Kidney glomerular epithelial cell (primary cell): Measurements from ENCODE around the gene ASCL5.

Experiments
- DNase-seq: peaks from one replicate; lab custom pipeline; 2025; lab: John Stamatoyannopoulos, UW

The ASCL5 gene

GRCh38 chr1:201084295-201084694 is 42.7 kb downstream of the ASCL5 start:
- DNase-seq = no peak

GRCh38 chr1:201083741-201084140 is 43.2 kb downstream of the ASCL5 start:
- DNase-seq = no peak

GRCh38 chr1:201080135-201080534 is 46.8 kb downstream of the ASCL5 start:
- DNase-seq = no peak

- DNase-seq = no peak
Observed at GRCh38 chr1:201077736-201078135, 49.2 kb downstream of the ASCL5 start.

GRCh38 chr1:201077116-201077515 is 49.9 kb downstream of the ASCL5 start:
- no peak for DNase-seq

- DNase-seq = no peak
Observed at GRCh38 chr1:201076092-201076491, 50.9 kb downstream of the ASCL5 start.

- DNase-seq = no peak
Observed at GRCh38 chr1:201074018-201074417, 53.0 kb downstream of the ASCL5 start.

- no peak for DNase-seq
Observed at GRCh38 chr1:201072922-201073321, 54.1 kb downstream of the ASCL5 start.

- DNase-seq = no peak
Observed at GRCh38 chr1:201072149-201072548, 54.8 kb downstream of the ASCL5 start.

- no peak for DNase-seq
Observed at GRCh38 chr1:201069636-201070035, 57.3 kb downstream of the ASCL5 start.

- DNase-seq = no peak
Observed at GRCh38 chr1:201068976-201069375, 58.0 kb downstream of the ASCL5 start.

- no peak for DNase-seq
Observed at GRCh38 chr1:201066986-201067385, 60.0 kb downstream of the ASCL5 start.

- DNase-seq = no peak
Observed at GRCh38 chr1:201065686-201066085, 61.3 kb downstream of the ASCL5 start.

- no peak for DNase-seq
Observed at GRCh38 chr1:201064806-201065205, 62.2 kb downstream of the ASCL5 start.
